H1 (cell line): ENCODE measurements around the gene BTG2. TPM values are rescaled to one million over a fixed set of nuclear protein-coding genes. Genes with fewer than 3 reads are reported as not detected.

Experiments
- EP300 ChIP-seq, 2 experiments: IDR thresholded peaks; 1 replicate in 1 of 2; 2 replicates in 1 of 2; pipeline ENCODE4 v1.6.1; 2011 to 2012; ENCODE audit warnings: low read depth in 2 of 2, low read length in 2 of 2, mild to moderate bottlenecking in 2 of 2, borderline replicate concordance in 1 of 2, inconsistent platforms in 1 of 2, moderate library complexity in 1 of 2
- KDM4A ChIP-seq: IDR thresholded peaks from one replicate; pipeline ENCODE4 v1.7.1; 2012; ENCODE audit warnings: low read depth, mild to moderate bottlenecking, moderate library complexity, low read length, inconsistent platforms; ENCODE audit not compliant: severe bottlenecking
- polyA plus RNA-seq, 7 experiments: library from polyadenylated mRNA; depleted of rRNA in 3 of 7; stranded (reverse) in 5 of 7; unstranded in 2 of 7; fragments of >200 nt in 5 of 7; fragments of 200-250 nt in 2 of 7; gene quantifications; 1 replicate in 5 of 7; 2 replicates in 1 of 7; 4 replicates in 1 of 7; pipeline versions ENCODE4 v1.2.1 to v1.2.3, GENCODE V29; 2011 to 2013; ENCODE audit warnings: missing spikeins in 2 of 7, mixed read lengths in 2 of 7
- total RNA-seq: library from RNA; stranded (reverse); fragmentation: NEBNext Ultra II Directional; extraction: Animal tissue kit (Norgen Biotek cat#: 25700); gene quantifications from 2 replicates; pipeline ENCODE4 v1.2.1, GENCODE V29; 2021

Gene BTG2
- total and polyA plus RNA-seq, 2 of the 8 experiments (the other 6 are each of a cell fraction or from before 2014, with no cell fraction given), result 4.8 to 11.0 TPM

DNA sequence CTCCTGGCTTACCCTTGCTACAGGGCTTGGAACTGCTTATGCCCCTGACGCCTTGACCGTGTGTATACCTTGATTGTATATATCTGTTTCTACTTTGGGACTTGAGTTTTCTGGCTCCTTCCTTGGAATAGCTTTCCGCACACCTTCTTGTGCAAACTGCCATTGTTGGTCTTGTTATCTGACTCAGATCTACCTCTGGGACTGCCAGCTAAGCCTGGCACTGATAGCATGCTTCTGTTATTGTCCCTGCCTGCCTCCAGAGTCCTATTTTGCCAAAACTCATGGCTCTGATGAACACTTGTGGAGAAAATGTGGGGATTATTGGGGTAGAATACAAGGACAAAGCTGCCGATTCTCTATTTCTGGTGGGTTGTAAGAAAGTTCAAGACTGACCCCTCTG lies 30.2 kb downstream of the BTG2 start (continued):
- no peak for TF ChIP-seq KDM4A
- no peak for TF ChIP-seq EP300 (IDR thresholded peaks at IDR 0.05; ENCODE audit: borderline replicate concordance in 1 of 2, low read depth in 2 of 2, low read length in 2 of 2)
